SH-SY5Y (cell line): ENCODE measurements around the gene CLDN9.

Source experiments
- GATA2 ChIP-seq: IDR thresholded peaks from 2 replicates; pipeline ENCODE4 v1.6.1; 2011; ENCODE audit warnings: mild to moderate bottlenecking, low read depth, low read length
- GATA3 ChIP-seq: IDR thresholded peaks from 2 replicates; pipeline ENCODE4 v1.6.1; 2011; ENCODE audit warnings: low read depth, mild to moderate bottlenecking, low read length, moderate library complexity

The CLDN9 gene

DNA sequence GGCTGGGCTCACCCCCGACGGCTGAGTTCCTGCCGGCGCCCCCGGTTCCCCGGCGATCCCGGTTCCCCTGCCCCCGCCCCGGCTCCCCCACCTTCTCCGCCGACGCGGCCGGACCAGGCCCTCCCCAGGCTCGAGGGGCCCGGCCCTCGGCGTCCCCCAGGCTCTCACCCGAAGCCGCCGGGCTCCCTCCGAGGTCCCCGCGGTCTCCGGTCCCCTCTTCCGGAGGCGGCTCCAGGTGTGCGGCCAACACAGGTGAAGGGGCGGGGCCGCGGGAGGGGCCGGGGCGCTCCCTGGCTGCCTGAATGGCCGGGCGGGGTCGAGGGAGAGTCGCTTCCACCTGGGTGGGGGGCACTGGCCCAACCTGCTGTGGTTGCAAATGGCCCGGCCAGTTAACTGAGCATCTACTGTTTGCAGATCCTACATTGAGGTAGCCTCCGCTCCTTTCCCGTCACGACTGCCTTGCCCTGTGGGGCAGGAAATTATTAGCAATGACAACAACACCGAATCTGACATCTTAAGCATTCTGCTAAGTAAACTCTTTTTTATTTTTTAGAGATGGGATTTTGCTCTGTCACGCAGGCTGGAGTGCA is 24.1 kb downstream of the CLDN9 start, which contains the start of gene BICDL2:
Gene BICDL2 (minus strand): TSS at position 219 of the 590 bp plus-strand sequence. CDS start 1,448 bp downstream, outside the sequence.
- TF ChIP-seq GATA2 (no peak), GATA3 (no peak)

DNA sequence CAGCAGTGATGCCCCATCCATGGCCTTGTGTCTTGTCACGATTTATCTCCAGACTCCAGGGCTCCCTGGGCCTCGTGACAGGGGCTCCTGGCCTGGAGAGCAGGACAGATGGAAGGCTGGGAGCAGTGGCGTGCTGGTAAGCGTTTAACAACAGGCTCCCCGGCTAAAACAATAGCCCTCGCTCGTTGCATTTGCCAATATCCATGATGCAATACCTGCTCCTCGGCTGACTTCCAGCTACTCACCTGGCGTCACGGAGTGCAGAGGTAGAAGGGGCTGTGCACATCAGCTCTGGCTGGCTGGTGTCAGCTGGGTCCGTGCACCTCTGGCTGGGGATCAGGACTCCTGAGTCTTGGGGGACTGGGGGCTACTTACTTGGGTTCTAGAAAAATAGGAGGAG is 25.5 kb downstream of the CLDN9 start:
- TF ChIP-seq GATA2 (no peak), GATA3 (no peak)

DNA sequence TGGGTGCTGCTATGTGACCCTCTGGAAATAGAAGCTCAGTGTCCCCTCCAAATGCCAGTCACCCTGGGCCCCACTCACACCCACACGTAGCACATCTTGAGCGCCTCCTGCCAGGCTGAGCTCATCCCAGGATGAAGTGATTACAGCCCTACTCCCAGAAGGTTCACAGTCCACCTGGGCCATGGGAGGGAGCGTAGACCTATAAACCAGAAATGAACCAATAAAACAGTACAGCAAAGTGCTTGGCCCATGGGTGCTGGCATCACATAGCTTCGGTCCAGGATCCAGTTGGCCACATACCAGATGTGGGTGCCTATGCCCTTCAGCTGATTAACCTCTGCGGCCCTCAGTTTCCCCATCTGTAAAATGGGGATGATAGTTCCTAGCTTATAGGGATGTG is 26.2 kb downstream of the CLDN9 start:
- TF ChIP-seq GATA2 (no peak), GATA3 (no peak)

DNA sequence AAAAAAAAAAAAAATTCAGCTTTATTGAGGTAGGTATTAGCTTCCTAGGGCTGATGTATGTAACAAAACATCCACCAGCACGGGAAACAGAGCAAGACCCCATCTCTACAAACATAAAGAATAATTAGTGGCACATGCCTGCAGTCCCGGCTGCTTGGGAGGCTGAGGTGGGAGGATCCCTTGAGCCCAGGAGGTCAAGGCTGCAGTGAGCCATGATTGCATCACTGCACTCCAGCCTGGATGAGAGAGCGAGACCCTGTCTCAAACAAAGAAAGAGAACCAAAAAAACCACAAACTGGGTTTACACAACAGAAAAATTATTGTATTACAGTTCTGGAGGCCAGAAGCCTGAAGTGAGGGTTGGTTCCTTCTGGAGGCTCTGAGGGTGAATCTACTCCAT is 29.7 kb downstream of the CLDN9 start:
- TF ChIP-seq GATA3 (no peak), GATA2 (no peak)

- no peak for TF ChIP-seq GATA3
- no peak for TF ChIP-seq GATA2
Observed at GRCh38 chr16:3044708-3045107, 32.0 kb downstream of the CLDN9 start.

- TF ChIP-seq GATA2, result no peak
- no peak for TF ChIP-seq GATA3
Observed at GRCh38 chr16:3045758-3046640, 33.3 kb downstream of the CLDN9 start, which contains the start of gene MMP25. Gene MMP25, plus strand, starts transcription at chr16:3046561. Its CDS starts 357 bp downstream, at chr16:3046918.

- TF ChIP-seq GATA2 (no peak), GATA3 (no peak)
Observed at GRCh38 chr16:3046641-3047386, 34.1 kb downstream of the CLDN9 start.

GRCh38 chr16:3047387-3047720 is 34.6 kb downstream of the CLDN9 start:
- TF ChIP-seq GATA2 (no peak), GATA3 (no peak)

GRCh38 chr16:3049921-3050481 is 37.3 kb downstream of the CLDN9 start:
- no peak for TF ChIP-seq GATA2
- TF ChIP-seq GATA3, result no peak

GRCh38 chr16:3050487-3050886 is 37.8 kb downstream of the CLDN9 start:
- TF ChIP-seq GATA2 (no peak), GATA3 (no peak)

DNA sequence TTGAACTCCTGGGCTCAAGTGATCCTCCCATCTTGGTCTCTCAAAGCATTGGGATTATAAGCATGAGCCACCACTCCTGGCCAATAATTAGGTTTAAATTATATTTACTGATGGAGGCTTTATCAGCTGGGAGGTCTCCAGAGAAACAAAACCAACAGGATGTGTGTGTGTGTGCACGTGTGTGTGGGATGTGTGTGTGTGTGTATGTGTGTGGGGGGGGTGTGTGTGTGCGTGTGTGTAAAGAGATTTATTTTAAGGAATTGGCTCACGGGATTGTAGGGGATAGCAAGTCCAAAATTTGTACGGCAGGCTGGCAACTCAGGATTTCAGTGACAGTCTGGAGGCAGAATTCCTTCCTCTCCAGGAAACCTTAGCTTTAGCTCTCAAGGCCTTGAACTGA is 38.3 kb downstream of the CLDN9 start:
- TF ChIP-seq GATA2, result no peak
- TF ChIP-seq GATA3, result no peak

DNA sequence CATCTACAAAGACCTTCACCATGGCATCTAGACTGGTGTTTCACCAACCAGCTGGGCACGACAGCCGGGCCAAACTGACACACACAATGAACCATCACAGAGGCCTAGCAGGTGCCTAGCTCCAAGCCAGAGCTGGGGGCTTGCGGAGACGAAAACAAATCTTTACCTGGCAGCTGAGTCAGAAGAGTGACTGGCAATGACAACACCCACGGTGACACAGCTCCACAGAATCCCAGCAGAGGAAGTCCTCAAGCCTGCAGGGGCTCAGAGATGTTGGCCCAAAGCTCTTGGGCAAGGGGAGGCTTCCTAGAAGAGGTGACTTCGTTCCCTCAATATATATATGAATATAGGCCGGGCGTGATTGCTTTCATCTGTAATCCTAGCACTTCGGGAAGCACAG is 38.8 kb downstream of the CLDN9 start:
- TF ChIP-seq GATA2 (no peak), GATA3 (no peak)

GRCh38 chr16:3054965-3055733 is 42.4 kb downstream of the CLDN9 start:
- no peak for TF ChIP-seq GATA3
- no peak for TF ChIP-seq GATA2
